ENCODE data around the gene CPA2. TPM values are rescaled to one million over a fixed set of nuclear protein-coding genes. Genes with fewer than 3 reads are reported as not detected.

Gene CPA2
- total RNA-seq, 1 donor = not detected

- TF ChIP-seq, protein P1, sequence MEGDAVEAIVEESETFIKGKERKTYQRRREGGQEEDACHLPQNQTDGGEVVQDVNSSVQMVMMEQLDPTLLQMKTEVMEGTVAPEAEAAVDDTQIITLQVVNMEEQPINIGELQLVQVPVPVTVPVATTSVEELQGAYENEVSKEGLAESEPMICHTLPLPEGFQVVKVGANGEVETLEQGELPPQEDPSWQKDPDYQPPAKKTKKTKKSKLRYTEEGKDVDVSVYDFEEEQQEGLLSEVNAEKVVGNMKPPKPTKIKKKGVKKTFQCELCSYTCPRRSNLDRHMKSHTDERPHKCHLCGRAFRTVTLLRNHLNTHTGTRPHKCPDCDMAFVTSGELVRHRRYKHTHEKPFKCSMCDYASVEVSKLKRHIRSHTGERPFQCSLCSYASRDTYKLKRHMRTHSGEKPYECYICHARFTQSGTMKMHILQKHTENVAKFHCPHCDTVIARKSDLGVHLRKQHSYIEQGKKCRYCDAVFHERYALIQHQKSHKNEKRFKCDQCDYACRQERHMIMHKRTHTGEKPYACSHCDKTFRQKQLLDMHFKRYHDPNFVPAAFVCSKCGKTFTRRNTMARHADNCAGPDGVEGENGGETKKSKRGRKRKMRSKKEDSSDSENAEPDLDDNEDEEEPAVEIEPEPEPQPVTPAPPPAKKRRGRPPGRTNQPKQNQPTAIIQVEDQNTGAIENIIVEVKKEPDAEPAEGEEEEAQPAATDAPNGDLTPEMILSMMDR (IDR thresholded peaks at IDR 0.05; ENCODE audit: extremely low read depth, low read depth, low read length) = no peak
- no peak overlapping the region for H3K4me2 ChIP-seq (ENCODE audit: insufficient read depth, low read length)
- H3K9me3 ChIP-seq (ENCODE audit: low read depth, low read length) = no peaks in the 10 kb centered on the region
- no peak overlapping the region for H3K4me3 ChIP-seq (ENCODE audit: insufficient read depth, low read length)
- H3K79me2 ChIP-seq (ENCODE audit: insufficient read depth, low read length) = no peaks in the 10 kb centered on the region
- no peak overlapping the region for H3K27ac ChIP-seq (ENCODE audit: low read depth, low read length)
- H3K4me1 ChIP-seq (ENCODE audit: insufficient read depth, low read length) = peaks cover 6% of the 10 kb centered on the region
- no peak for DNase-seq (ENCODE audit: insufficient read length, low spot score, missing footprints)
- H2AFZ ChIP-seq (ENCODE audit: low read length) = no peak overlapping the region
- no peaks in the 10 kb centered on the region for H4K20me1 ChIP-seq (ENCODE audit: insufficient read depth, low read length)
- H3K27me3 ChIP-seq (ENCODE audit: insufficient read depth, low read length) = no peaks in the 10 kb centered on the region
- peaks cover 15% of the 10 kb centered on the region for H3K36me3 ChIP-seq (ENCODE audit: insufficient read depth, low read length)
Observed at GRCh38 chr7:130298544-130299326, 32.1 kb downstream of the CPA2 start.

DNA sequence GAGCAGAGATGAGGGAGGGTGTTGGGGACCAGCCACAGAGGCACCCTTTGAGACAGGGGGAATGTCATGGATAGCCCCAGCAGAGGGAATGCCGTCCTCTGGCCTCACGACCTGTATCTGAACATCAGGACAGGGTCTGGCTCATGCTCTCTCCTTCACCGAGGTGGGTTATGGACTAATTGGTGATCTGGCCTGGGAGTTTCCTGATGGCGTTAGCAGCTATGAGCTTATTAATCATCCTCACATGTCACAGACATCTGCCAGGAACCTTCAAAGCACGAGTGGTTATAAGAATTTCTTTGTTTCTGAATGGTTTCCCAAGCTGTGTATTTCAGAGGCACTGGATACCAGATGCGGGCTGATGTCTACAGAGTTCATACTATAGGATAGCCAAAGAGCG, 33.2 kb downstream of the CPA2 start:
- no peak overlapping the region for H2AFZ ChIP-seq (ENCODE audit: low read length)
- no peaks in the 10 kb centered on the region for H3K9me3 ChIP-seq (ENCODE audit: low read depth, low read length)
- no peaks in the 10 kb centered on the region for H3K79me2 ChIP-seq (ENCODE audit: insufficient read depth, low read length)
- no peak for DNase-seq (ENCODE audit: insufficient read length, low spot score, missing footprints)
- H4K20me1 ChIP-seq (ENCODE audit: insufficient read depth, low read length) = no peaks in the 10 kb centered on the region
- TF ChIP-seq, protein P1 (IDR thresholded peaks at IDR 0.05; ENCODE audit: extremely low read depth, low read depth, low read length) = no peak
- no peak overlapping the region for H3K4me3 ChIP-seq (ENCODE audit: insufficient read depth, low read length)
- no peaks in the 10 kb centered on the region for H3K4me1 ChIP-seq (ENCODE audit: insufficient read depth, low read length)
- peaks cover 15% of the 10 kb centered on the region for H3K36me3 ChIP-seq (ENCODE audit: insufficient read depth, low read length)
- no peaks in the 10 kb centered on the region for H3K27me3 ChIP-seq (ENCODE audit: insufficient read depth, low read length)
- no peak overlapping the region for H3K4me2 ChIP-seq (ENCODE audit: insufficient read depth, low read length)
- H3K27ac ChIP-seq (ENCODE audit: low read depth, low read length) = no peak overlapping the region

- no peaks in the 10 kb centered on the region for H3K4me1 ChIP-seq (ENCODE audit: insufficient read depth, low read length)
- no peaks in the 10 kb centered on the region for H3K27me3 ChIP-seq (ENCODE audit: insufficient read depth, low read length)
- H3K9me3 ChIP-seq (ENCODE audit: low read depth, low read length) = no peaks in the 10 kb centered on the region
- H3K4me2 ChIP-seq (ENCODE audit: insufficient read depth, low read length) = no peak overlapping the region
- TF ChIP-seq, protein P1 (IDR thresholded peaks at IDR 0.05; ENCODE audit: extremely low read depth, low read depth, low read length) = no peak
- no peak overlapping the region for H2AFZ ChIP-seq (ENCODE audit: low read length)
- no peaks in the 10 kb centered on the region for H4K20me1 ChIP-seq (ENCODE audit: insufficient read depth, low read length)
- no peak overlapping the region for H3K4me3 ChIP-seq (ENCODE audit: insufficient read depth, low read length)
- peaks cover 15% of the 10 kb centered on the region for H3K36me3 ChIP-seq (ENCODE audit: insufficient read depth, low read length)
- H3K27ac ChIP-seq (ENCODE audit: low read depth, low read length) = no peak overlapping the region
- no peaks in the 10 kb centered on the region for H3K79me2 ChIP-seq (ENCODE audit: insufficient read depth, low read length)
- DNase-seq (ENCODE audit: insufficient read length, low spot score, missing footprints) = no peak
Observed at GRCh38 chr7:130301501-130302020, 34.9 kb downstream of the CPA2 start.

- Histone ChIP-seq H3K9me3 (ENCODE audit: low read depth, low read length) (no peaks in the 10 kb centered on the region), H3K79me2 (ENCODE audit: insufficient read depth, low read length) (no peaks in the 10 kb centered on the region), H3K4me1 (ENCODE audit: insufficient read depth, low read length) (no peaks in the 10 kb centered on the region), H3K4me2 (ENCODE audit: insufficient read depth, low read length) (no peak overlapping the region), H3K4me3 (ENCODE audit: insufficient read depth, low read length) (no peak overlapping the region), H2AFZ (ENCODE audit: low read length) (no peak overlapping the region), H4K20me1 (ENCODE audit: insufficient read depth, low read length) (no peaks in the 10 kb centered on the region), H3K27ac (ENCODE audit: low read depth, low read length) (no peak overlapping the region), H3K27me3 (ENCODE audit: insufficient read depth, low read length) (no peaks in the 10 kb centered on the region), H3K36me3 (ENCODE audit: insufficient read depth, low read length) (peaks cover 15% of the 10 kb centered on the region)
- DNase-seq (ENCODE audit: insufficient read length, low spot score, missing footprints) = no peak
- TF ChIP-seq, protein P1 (IDR thresholded peaks at IDR 0.05; ENCODE audit: extremely low read depth, low read depth, low read length) = no peak
Observed at GRCh38 chr7:130302649-130303048, 36.0 kb downstream of the CPA2 start.
